GM21576 (cell line): Measurements from ENCODE around the gene RGR.

ENCODE experiments used
- ATAC-seq: cut with Tn5 transposase; IDR thresholded peaks from one replicate; pipeline ENCODE4 v1.9.1; 2021; ENCODE audit warnings: mild to moderate bottlenecking, moderate library complexity; ENCODE audit not compliant: unreplicated experiment

The RGR gene

DNA sequence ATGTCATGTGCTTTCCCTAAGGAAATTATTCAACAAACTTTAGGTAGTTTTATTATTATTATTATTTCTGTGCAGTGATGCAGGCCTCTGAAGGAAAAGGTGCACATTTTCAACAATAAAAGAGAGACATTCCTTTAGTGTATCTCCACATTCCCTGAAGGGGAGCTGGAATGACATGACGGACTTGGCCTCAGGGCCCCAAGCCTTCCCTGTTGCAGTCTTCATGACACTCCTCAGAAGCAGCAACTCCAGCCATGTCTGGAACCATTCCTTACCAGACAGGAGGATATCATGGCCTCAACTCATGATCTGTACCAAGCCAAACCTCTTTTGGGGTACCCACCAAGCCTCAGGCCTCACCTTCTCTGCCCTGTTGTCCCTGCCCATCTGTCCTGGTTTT lies 48.3 kb downstream of the RGR start:
- ATAC-seq, result no peak

DNA sequence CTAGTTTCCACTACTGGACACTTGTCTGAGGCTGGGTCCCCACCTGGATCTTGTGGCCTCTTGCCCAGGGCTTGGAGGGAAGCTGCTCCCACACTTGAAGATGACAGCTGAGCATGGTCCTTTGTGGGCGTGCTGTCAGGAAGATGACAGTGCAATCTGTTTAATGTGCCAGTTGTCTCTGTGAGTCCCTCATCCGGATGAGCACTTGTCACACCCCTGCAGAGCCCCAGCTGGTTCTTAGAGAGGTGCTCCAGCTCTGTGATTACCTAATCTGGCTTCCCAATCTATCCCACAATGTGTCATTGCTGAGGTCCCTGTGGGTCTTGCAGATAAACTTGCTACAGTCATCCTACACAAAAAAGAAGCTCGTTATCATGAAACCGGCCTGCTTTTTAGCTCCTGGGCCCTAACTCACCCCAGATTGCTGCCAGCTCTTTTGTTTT lies 48.7 kb downstream of the RGR start:
- ATAC-seq, result no peak

DNA sequence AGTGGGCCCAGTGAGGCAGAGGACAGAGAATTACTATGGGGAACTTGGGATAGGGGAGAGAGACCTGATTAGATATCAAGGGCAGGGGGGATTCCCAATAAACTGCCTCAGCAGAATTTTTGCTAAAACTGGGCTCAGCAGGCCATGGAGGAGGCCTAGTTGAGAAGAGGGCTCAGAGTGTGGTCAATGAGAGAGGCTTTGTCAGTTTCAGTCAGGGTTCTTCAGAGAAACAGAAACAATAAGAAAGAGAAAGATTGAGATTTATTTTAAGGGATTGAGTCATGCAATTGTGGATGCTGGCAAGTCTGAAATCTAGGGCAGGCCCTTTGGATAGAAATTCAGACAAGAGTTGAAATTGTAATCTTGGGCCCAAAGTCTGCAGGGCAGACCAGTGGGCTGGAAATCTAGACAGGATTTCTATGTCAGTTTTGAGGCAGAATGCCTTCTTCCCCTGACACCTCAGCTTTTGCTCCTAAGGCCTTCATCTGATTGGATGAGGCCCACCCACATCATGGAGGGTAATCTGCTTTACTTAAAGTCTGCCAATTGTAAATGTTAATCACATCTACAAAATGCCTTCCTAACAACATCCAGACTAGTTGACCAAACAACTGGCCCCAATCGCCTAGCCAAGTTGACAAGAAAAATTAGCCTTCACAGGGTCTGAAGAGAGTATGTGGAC lies 50.1 kb downstream of the RGR start:
- ATAC-seq, result peak; percentile 78

DNA sequence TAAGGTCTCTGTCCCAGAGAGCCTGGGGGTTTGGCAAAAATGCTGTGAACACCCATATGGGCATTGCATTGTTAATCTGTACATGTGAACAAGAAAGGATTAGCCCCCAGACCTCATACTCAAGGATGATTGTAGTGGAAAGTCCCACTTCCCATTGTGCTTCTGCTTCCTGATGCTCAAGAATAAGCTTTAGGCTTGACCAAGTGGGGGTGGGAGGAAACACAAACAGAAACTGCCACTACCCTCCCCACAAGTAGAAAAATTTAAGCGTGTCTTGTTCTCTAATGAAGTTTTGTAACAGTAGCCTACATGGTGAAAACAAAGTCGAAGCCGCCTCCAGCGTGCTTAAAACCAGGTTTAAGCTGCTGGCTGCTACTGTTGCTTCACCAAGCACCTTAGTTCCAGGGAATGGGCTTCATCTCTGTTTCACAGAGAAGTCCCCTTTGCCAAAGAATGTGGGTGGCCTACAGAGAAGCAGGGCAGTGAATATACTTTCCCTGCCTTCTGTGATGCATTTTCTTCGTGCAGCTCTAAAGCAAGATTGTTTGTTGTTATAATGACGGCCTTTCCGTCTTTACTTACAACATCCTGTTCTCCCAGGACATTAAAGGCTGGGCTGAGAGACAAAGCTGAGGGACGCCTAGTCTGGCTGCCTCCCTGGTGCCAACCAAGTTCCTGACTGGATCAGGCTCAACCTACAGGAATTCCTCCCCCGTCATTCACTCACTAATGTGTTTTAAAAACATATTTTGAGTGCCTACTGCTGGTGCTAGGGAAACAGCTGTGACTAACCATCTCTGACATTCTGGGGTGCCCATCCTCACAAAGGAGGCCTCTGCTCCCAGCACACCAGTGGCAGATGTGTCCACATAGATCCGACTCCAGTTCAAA lies 51.5 kb downstream of the RGR start:
- no peak for ATAC-seq

DNA sequence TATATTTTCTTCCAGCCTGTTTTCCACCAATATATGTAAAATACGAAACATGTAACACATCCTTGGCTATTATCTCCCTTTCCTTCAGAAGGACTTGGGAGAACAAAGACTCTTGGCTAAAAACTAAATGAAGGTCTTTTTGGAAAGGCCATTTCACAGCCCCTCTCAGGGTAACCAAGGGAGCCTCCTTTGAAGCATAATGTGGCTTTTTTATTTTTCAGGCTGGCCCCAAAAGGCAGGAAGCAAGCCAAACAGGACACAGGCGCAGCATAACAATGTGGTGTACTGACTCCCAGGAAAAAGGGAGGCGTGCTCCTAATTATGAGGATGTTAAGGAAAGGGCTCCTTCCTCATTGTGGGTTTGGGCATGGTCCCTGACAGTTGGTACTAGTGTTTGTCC lies 53.2 kb downstream of the RGR start:
- no peak for ATAC-seq

DNA sequence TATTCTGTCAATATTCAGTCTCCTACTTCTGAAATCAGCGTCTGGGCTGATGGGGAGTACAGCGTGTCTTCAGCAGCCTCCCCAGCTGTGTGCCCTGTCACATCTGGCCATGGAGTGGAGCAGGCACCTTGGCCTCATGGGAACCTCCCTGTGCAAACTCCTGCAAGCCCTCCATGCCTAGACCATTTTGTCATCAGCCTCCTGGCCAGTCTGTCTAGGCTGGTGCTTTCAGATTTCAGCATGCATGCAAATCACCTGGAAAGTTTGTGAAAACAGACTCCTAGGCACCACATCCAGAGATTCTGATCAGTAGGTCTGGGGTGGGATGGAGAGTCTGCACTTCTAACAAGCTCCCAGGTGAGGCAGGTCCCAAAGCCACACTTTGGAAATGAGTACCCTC lies 57.4 kb downstream of the RGR start:
- ATAC-seq, result no peak

DNA sequence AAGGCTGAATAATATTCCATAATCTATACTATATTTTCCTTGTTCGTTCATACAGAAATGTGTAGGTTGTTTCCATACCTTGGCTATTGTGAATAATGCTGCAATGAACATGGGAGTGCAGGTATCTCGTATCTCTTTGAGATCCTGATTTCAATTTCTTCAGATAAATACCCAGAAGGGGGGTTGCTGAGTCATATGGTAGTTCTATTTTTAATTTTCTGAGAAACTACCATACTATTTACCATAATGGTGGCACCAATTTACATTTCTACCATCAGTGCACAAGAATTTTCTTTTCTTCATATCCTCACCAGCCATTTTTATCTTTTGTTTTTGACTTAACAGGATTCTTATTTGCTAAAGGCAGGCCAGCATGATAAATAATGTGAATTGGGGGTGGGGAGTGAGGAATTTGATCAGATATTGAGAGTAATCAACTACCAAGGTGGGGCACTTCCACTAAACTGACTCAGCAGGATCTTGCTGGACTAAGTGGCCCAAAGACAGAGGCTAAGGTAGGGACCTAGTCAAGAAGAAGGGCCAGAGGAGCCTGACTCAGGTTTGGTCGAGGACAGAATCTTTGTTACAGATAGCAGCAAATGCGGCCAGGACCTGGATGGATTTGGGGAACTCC lies 62.0 kb downstream of the RGR start:
- ATAC-seq, result no peak

DNA sequence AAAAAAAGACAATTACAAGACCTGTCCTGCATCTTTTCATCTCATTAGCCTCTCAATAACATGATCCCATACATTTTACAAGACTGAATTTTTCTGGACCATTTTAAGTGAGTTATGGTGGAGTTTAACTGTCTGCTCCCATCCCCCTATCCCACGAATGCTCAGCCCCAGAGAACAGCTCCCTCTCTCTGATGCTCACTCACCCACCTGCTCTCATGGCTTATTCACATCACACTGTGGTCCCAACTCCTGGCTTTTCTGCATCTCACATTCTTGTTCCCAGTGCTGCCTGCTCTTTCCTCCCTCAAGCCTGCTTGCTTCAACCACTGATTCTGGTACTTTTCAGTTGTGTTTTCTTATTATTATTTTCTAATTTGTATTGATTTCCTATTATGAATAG lies 63.2 kb downstream of the RGR start:
- ATAC-seq, result no peak

DNA sequence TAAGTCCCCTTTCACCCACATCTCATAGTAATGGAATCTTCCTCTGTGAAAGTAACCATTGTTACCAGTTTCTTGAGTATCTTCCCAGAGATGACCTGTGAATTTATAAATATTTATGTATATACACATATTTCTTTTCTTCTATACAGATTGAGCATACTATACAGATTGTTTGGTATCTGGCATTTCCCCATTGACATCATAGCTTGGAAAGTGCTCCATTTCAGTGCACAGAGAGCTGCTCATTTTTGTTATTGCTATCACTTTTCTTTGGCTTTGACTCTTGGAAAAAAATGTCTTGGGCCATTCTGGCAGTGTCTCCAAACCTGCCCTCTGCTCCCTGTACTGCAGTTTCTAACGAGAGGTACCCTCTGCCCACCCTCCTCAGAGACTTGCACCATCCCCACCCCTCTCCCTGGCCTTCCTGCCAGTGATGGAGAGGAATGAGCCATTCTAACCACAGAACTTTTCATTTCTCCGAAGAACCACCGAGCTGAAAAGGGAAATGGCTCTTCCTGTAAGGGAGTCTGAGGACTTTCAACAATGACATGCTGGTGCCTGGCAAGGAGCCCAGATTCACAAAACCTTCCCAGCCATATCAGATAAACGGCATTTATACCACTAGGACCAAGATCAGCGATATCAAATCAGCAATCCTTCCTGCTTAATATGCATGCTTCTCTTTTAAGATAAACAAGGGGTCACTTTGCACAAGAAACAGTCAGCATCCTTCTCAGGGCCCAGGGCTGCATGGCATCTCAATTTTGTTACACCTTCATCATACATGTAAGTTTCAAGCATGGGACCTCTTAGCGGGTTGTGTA lies 63.8 kb downstream of the RGR start:
- ATAC-seq, result peak; percentile 62
